HL-60 (cell line): ENCODE data around the gene CADM1.

ENCODE experiments used
- CTCF ChIP-seq: IDR thresholded peaks from one replicate; pipeline ENCODE4 v1.5.1; 2011; ENCODE audit warnings: low read length, control low read depth, inconsistent platforms; ENCODE audit not compliant: insufficient read depth
- GABPA ChIP-seq: IDR thresholded peaks from 2 replicates; pipeline ENCODE4 v1.6.1; 2012; ENCODE audit warnings: low read depth
- POLR2AphosphoS5 ChIP-seq: IDR thresholded peaks from 2 replicates; pipeline ENCODE4 v1.6.1; 2012; ENCODE audit warnings: low read depth
- REST ChIP-seq: IDR thresholded peaks from 2 replicates; pipeline ENCODE4 v1.6.1; 2012; ENCODE audit warnings: low read depth; ENCODE audit not compliant: insufficient replicate concordance
- SPI1 ChIP-seq: IDR thresholded peaks from 2 replicates; pipeline ENCODE4 v1.6.1; 2012; ENCODE audit warnings: low read depth, mild to moderate bottlenecking, borderline replicate concordance

- TF ChIP-seq POLR2AphosphoS5: no peak
- TF ChIP-seq REST: no peak
- no peak for TF ChIP-seq CTCF
- TF ChIP-seq GABPA: no peak
- TF ChIP-seq SPI1: no peak
Observed at GRCh38 chr11:115379528-115379927, 124.7 kb downstream of the CADM1 start.
